GM19099 (cell line): ENCODE measurements around the gene ABO.

Source experiments
- POLR2A ChIP-seq: IDR thresholded peaks from 3 replicates; pipeline ENCODE4 v1.6.1; 2011; ENCODE audit warnings: low read depth; ENCODE audit not compliant: insufficient read length; ENCODE audit errors: extremely low read depth

The ABO gene

GRCh38 chr9:133274236-133275104 is 531 bp downstream of the ABO start:
- no peak for TF ChIP-seq POLR2A

GRCh38 chr9:133273819-133274218 is 1.2 kb downstream of the ABO start:
- no peak for TF ChIP-seq POLR2A

- TF ChIP-seq POLR2A, result no peak
Observed at GRCh38 chr9:133273098-133273497, 1.9 kb downstream of the ABO start.

- no peak for TF ChIP-seq POLR2A
Observed at GRCh38 chr9:133269537-133270362, 5.3 kb downstream of the ABO start.

GRCh38 chr9:133268335-133269056 is 6.5 kb downstream of the ABO start:
- TF ChIP-seq POLR2A, result no peak

GRCh38 chr9:133264235-133264764 is 10.7 kb downstream of the ABO start:
- no peak for TF ChIP-seq POLR2A

- TF ChIP-seq POLR2A, result no peak
Observed at GRCh38 chr9:133263557-133263956, 11.4 kb downstream of the ABO start.

- TF ChIP-seq POLR2A, result no peak
Observed at GRCh38 chr9:133262226-133262625, 12.8 kb downstream of the ABO start.

- TF ChIP-seq POLR2A, result no peak
Observed at GRCh38 chr9:133261753-133262120, 13.3 kb downstream of the ABO start.

GRCh38 chr9:133261103-133261752 is 13.8 kb downstream of the ABO start:
- TF ChIP-seq POLR2A, result no peak

GRCh38 chr9:133260334-133261102 is 14.5 kb downstream of the ABO start:
- TF ChIP-seq POLR2A, result no peak

- no peak for TF ChIP-seq POLR2A
Observed at GRCh38 chr9:133258061-133259015, 16.7 kb downstream of the ABO start.
